Neuronal stem cell (in vitro differentiated cells): Measurements from ENCODE around the gene REPS1.

ENCODE experiments used
- DNase-seq: peaks from one replicate; pipeline ENCODE4 v3.0.0-alpha.2; 2013; ENCODE audit warnings: low spot score
- H2AFZ ChIP-seq: one replicate; pipeline ENCODE4 v1.6.1; 2013; ENCODE audit warnings: mild to moderate bottlenecking, low read length, inconsistent platforms
- H2AK5ac ChIP-seq: 2 replicates; pipeline ENCODE4 v1.6.1; 2013; ENCODE audit warnings: low read depth, mild to moderate bottlenecking, inconsistent platforms, low read length, moderate library complexity, mixed read lengths
- H2BK120ac ChIP-seq: 2 replicates; pipeline ENCODE4 v1.6.1; 2013; ENCODE audit warnings: low read depth, mild to moderate bottlenecking, inconsistent platforms, low read length, moderate library complexity, mixed read lengths
- H2BK12ac ChIP-seq: one replicate; pipeline ENCODE4 v1.6.1; 2013; ENCODE audit warnings: low read length, inconsistent platforms
- H2BK15ac ChIP-seq: 2 replicates; pipeline ENCODE4 v1.6.1; 2013; ENCODE audit warnings: mild to moderate bottlenecking, low read length, inconsistent platforms, mixed read lengths
- H2BK5ac ChIP-seq: one replicate; pipeline ENCODE4 v1.6.1; 2013; ENCODE audit warnings: inconsistent platforms, mild to moderate bottlenecking, low read length, moderate library complexity
- H3K14ac ChIP-seq: one replicate; pipeline ENCODE4 v1.6.1; 2013; ENCODE audit warnings: low read length, inconsistent platforms
- H3K18ac ChIP-seq: 2 replicates; pipeline ENCODE4 v1.6.1; 2013; ENCODE audit warnings: low read length, inconsistent platforms
- H3K23ac ChIP-seq: 2 replicates; pipeline ENCODE4 v1.6.1; 2013; ENCODE audit warnings: low read depth, mild to moderate bottlenecking, mixed read lengths, low read length, inconsistent platforms; ENCODE audit not compliant: poor library complexity
- H3K27ac ChIP-seq: replicated peaks from 3 replicates; pipeline ENCODE4 v1.5.1; 2013; ENCODE audit warnings: low read length, inconsistent platforms
- H3K27me3 ChIP-seq, 3 experiments: 2 replicates each; pipeline ENCODE4 v1.6.1; 2013; ENCODE audit warnings: low read length in 3 of 3, mild to moderate bottlenecking in 2 of 3, inconsistent platforms in 1 of 3, low read depth in 1 of 3, mixed read lengths in 1 of 3, moderate library complexity in 1 of 3; ENCODE audit not compliant: control insufficient read depth in 3 of 3, insufficient read depth in 3 of 3
- H3K36me3 ChIP-seq, 2 donors: replicated peaks in 1 of 2; 2 replicates each; pipeline ENCODE4 v1.6.1; 2013; ENCODE audit warnings: low read length in 2 of 2; ENCODE audit not compliant: control insufficient read depth in 2 of 2, insufficient read depth in 2 of 2
- H3K4ac ChIP-seq: 2 replicates; pipeline ENCODE4 v1.6.1; 2013; ENCODE audit warnings: inconsistent platforms, mild to moderate bottlenecking, low read length, moderate library complexity
- H3K4me1 ChIP-seq, 2 donors: 1 replicate in 1 of 2; 2 replicates in 1 of 2; pipeline ENCODE4 v1.6.1; 2013; ENCODE audit warnings: low read length in 2 of 2, low read depth in 1 of 2; ENCODE audit not compliant: control insufficient read depth in 2 of 2, insufficient read depth in 1 of 2
- H3K4me2 ChIP-seq: one replicate; pipeline ENCODE4 v1.6.1; 2013; ENCODE audit warnings: mild to moderate bottlenecking, low read length, inconsistent platforms; ENCODE audit not compliant: insufficient read depth, poor library complexity, severe bottlenecking
- H3K4me3 ChIP-seq, 2 donors: 2 replicates each; pipeline ENCODE4 v1.5.1; 2013; ENCODE audit warnings: low read length in 2 of 2, mild to moderate bottlenecking in 2 of 2, inconsistent platforms in 1 of 2, moderate library complexity in 1 of 2
- H3K79me1 ChIP-seq: one replicate; pipeline ENCODE4 v1.6.1; 2013; ENCODE audit warnings: low read depth, mild to moderate bottlenecking, inconsistent platforms, low read length, moderate library complexity
- H3K9ac ChIP-seq: one replicate; pipeline ENCODE4 v1.6.1; 2013; ENCODE audit warnings: mild to moderate bottlenecking, low read depth, low read length, inconsistent platforms; ENCODE audit not compliant: poor library complexity
- H3K9me3 ChIP-seq, 2 donors: replicated peaks in 1 of 2; 2 replicates each; pipeline versions ENCODE3 to v1.6.1; 2013; ENCODE audit warnings: low read length in 2 of 2, mild to moderate bottlenecking in 2 of 2, inconsistent platforms in 1 of 2, low read depth in 1 of 2, mixed read lengths in 1 of 2, moderate library complexity in 1 of 2; ENCODE audit not compliant: control insufficient read depth in 2 of 2, insufficient read depth in 1 of 2
- H4K8ac ChIP-seq: one replicate; pipeline ENCODE4 v1.6.1; 2013; ENCODE audit warnings: low read depth, mild to moderate bottlenecking, inconsistent platforms, low read length, moderate library complexity
- H4K91ac ChIP-seq: one replicate; pipeline ENCODE4 v1.6.1; 2013; ENCODE audit warnings: low read length, low read depth, mild to moderate bottlenecking, inconsistent platforms; ENCODE audit not compliant: poor library complexity
- WGBS, 2 donors: extraction: QIAGEN DNeasy Blood & Tissue Kit; methylation state at CpG; one replicate each; pipeline ENCODE4 v1.1.7; 2013; ENCODE audit warnings: missing lambda C conversion rate in 2 of 2, mixed read lengths in 1 of 2; ENCODE audit not compliant: insufficient read length in 2 of 2, insufficient replicate concordance in 1 of 2; ENCODE audit errors: extremely low coverage in 2 of 2; 5-methylcytosine and 5-hydroxymethylcytosine counted together

The REPS1 gene

GRCh38 chr6:138885156-138885819 is 102.8 kb downstream of the REPS1 start:
- Histone ChIP-seq H3K27ac (no peak overlapping the region), H2BK12ac (no peak overlapping the region), H3K23ac (no peak overlapping the region), H3K9ac (no peak overlapping the region), H3K18ac (no peak overlapping the region), H3K9me3 (peaks cover 0 to 3% of the 10 kb centered on the region in 2 donors), H2BK15ac (no peak overlapping the region), H2AK5ac (no peak overlapping the region), H3K27me3 (no peaks in the 10 kb centered on the region), H3K14ac (no peak overlapping the region), H2BK120ac (no peak overlapping the region), H2BK5ac (no peak overlapping the region), H3K4me2 (no peak overlapping the region), H3K4me1 (peaks cover 0 to 4% of the 10 kb centered on the region in 2 donors), H3K4me3 (no peak overlapping the region), H2AFZ (no peak overlapping the region), H3K79me1 (no peaks in the 10 kb centered on the region), H3K4ac (no peak overlapping the region), H4K8ac (no peak overlapping the region), H4K91ac (no peak overlapping the region), H3K36me3 (no peaks in the 10 kb centered on the region)
- WGBS, 2 donors: no CpG with 5 or more reads among the region's 13 CpGs
- no peak for DNase-seq

- no peak for DNase-seq
- H2AK5ac ChIP-seq: no peak overlapping the region
- H2BK15ac ChIP-seq: no peak overlapping the region
- peaks cover 0 to 4% of the 10 kb centered on the region in 2 donors for H3K4me1 ChIP-seq
- H2BK120ac ChIP-seq: no peak overlapping the region
- no CpG with 5 or more reads among the region's 7 CpGs for WGBS, 2 donors
- no peaks in the 10 kb centered on the region for H3K27me3 ChIP-seq
- H3K27ac ChIP-seq: no peak overlapping the region
- no peaks in the 10 kb centered on the region for H3K79me1 ChIP-seq
- peaks cover 0 to 3% of the 10 kb centered on the region in 2 donors for H3K9me3 ChIP-seq
- H3K23ac ChIP-seq: no peak overlapping the region
- H3K4me2 ChIP-seq: no peak overlapping the region
- H2BK12ac ChIP-seq: no peak overlapping the region
- no peak overlapping the region for H3K14ac ChIP-seq
- H3K4ac ChIP-seq: no peak overlapping the region
- H3K18ac ChIP-seq: no peak overlapping the region
- no peak overlapping the region for H3K9ac ChIP-seq
- H2AFZ ChIP-seq: no peak overlapping the region
- H2BK5ac ChIP-seq: no peak overlapping the region
- H4K8ac ChIP-seq: no peak overlapping the region
- no peak overlapping the region for H4K91ac ChIP-seq
- H3K36me3 ChIP-seq: no peaks in the 10 kb centered on the region
- no peak overlapping the region for H3K4me3 ChIP-seq
These were observed 105.6 kb downstream of the REPS1 start for GRCh38 chr6:138882369-138883017.

GRCh38 chr6:138873191-138873590 is 114.9 kb downstream of the REPS1 start:
- Histone ChIP-seq H3K79me1 (no peaks in the 10 kb centered on the region), H3K27ac (no peak overlapping the region), H3K23ac (no peak overlapping the region)

GRCh38 chr6:138869398-138869797 is 118.7 kb downstream of the REPS1 start:
- H2AK5ac ChIP-seq: no peak overlapping the region
- H3K4ac ChIP-seq: no peak overlapping the region
- no peaks in the 10 kb centered on the region for H3K79me1 ChIP-seq
- no peak overlapping the region for H3K18ac ChIP-seq
- H3K4me1 ChIP-seq: peaks cover 2 to 3% of the 10 kb centered on the region in 2 donors
- H2BK12ac ChIP-seq: no peak overlapping the region
- no peaks in the 10 kb centered on the region for H3K9me3 ChIP-seq
- no peak overlapping the region for H3K9ac ChIP-seq
- no peak overlapping the region for H4K8ac ChIP-seq
- no peaks in the 10 kb centered on the region for H3K36me3 ChIP-seq
- H2AFZ ChIP-seq: peak overlapping the region; percentile 46
- no peak overlapping the region for H4K91ac ChIP-seq
- H3K23ac ChIP-seq: no peak overlapping the region
- H3K14ac ChIP-seq: no peak overlapping the region
- H2BK5ac ChIP-seq: no peak overlapping the region
- H3K4me3 ChIP-seq: no peak overlapping the region
- no peak overlapping the region for H3K4me2 ChIP-seq
- WGBS, 2 donors: no CpG with 5 or more reads among the region's 4 CpGs
- no peak overlapping the region for H2BK15ac ChIP-seq
- H3K27ac ChIP-seq: no peak overlapping the region
- DNase-seq: no peak
- H2BK120ac ChIP-seq: no peak overlapping the region
- H3K27me3 ChIP-seq: no peaks in the 10 kb centered on the region

More at GRCh38 chr6:138873191-138873590, 114.9 kb downstream of the REPS1 start:
- Histone ChIP-seq H2BK12ac (no peak overlapping the region), H3K4ac (no peak overlapping the region), H3K9me3 (no peaks in the 10 kb centered on the region), H3K4me1 (peaks cover 2% of the 10 kb centered on the region in 2 donors), H4K91ac (no peak overlapping the region), H3K27me3 (no peaks in the 10 kb centered on the region), H2AFZ (no peak overlapping the region), H2BK120ac (no peak overlapping the region), H2BK5ac (no peak overlapping the region), H3K14ac (no peak overlapping the region), H3K4me2 (no peak overlapping the region), H2AK5ac (no peak overlapping the region), H3K9ac (no peak overlapping the region), H3K4me3 (no peak overlapping the region), H3K36me3 (no peaks in the 10 kb centered on the region), H4K8ac (no peak overlapping the region), H3K18ac (no peak overlapping the region), H2BK15ac (no peak overlapping the region)
- no CpG with 5 or more reads among the region's 8 CpGs for WGBS, 2 donors
- DNase-seq: no peak
